ENCODE data around the gene SLC5A10. TPM values are rescaled to one million over a fixed set of nuclear protein-coding genes. Genes with fewer than 3 reads are reported as not detected.

Gene SLC5A10
- total RNA-seq, 2 donors from 2014 or later: not detected

GRCh38 chr17:18977646-18978045, 25.7 kb downstream of the SLC5A10 start:
- intact Hi-C loops (cut with DNase I): no loop called here
- no peak for DNase-seq (ENCODE audit: low spot score)

- intact Hi-C loops (cut with DNase I): no loop called here
- no peak for DNase-seq (ENCODE audit: low spot score)
Measured at GRCh38 chr17:18978050-18978449, 26.1 kb downstream of the SLC5A10 start.

- intact Hi-C loops (cut with DNase I): no loop called here
- no peak for DNase-seq (ENCODE audit: low spot score)
Measured at GRCh38 chr17:18978655-18979054, 26.7 kb downstream of the SLC5A10 start.

GRCh38 chr17:18980682-18981334, 28.8 kb downstream of the SLC5A10 start:
- intact Hi-C loops (cut with DNase I): no loop called here
- no peak for DNase-seq (ENCODE audit: low spot score)

- intact Hi-C loops (cut with DNase I): no loop called here
- DNase-seq (ENCODE audit: low spot score): no peak
Measured at GRCh38 chr17:18981335-18981641, 29.3 kb downstream of the SLC5A10 start.

- DNase-seq (ENCODE audit: low spot score): no peak
- intact Hi-C loops (cut with DNase I): no loop called here
Measured at GRCh38 chr17:18981642-18982424, 29.9 kb downstream of the SLC5A10 start.

- no peak for DNase-seq (ENCODE audit: low spot score)
- intact Hi-C loops (cut with DNase I): no loop called here
Measured at GRCh38 chr17:18984273-18985114, 32.5 kb downstream of the SLC5A10 start.

GRCh38 chr17:18985475-18985874, 33.5 kb downstream of the SLC5A10 start:
- no peak for DNase-seq (ENCODE audit: low spot score)
- intact Hi-C loops (cut with DNase I): no loop called here

- intact Hi-C loops (cut with DNase I): no loop called here
- no peak for DNase-seq (ENCODE audit: low spot score)
Measured at GRCh38 chr17:18986541-18987229, 34.7 kb downstream of the SLC5A10 start.

GRCh38 chr17:18987230-18987610, 35.3 kb downstream of the SLC5A10 start:
- no peak for DNase-seq (ENCODE audit: low spot score)
- intact Hi-C loops (cut with DNase I): no loop called here

- intact Hi-C loops (cut with DNase I): no loop called here
- DNase-seq (ENCODE audit: low spot score): no peak
Measured at GRCh38 chr17:18987862-18988545, 36.0 kb downstream of the SLC5A10 start.

- DNase-seq (ENCODE audit: low spot score): no peak
Measured at GRCh38 chr17:18988546-18989173, 36.7 kb downstream of the SLC5A10 start.

GRCh38 chr17:18990331-18990730, 38.4 kb downstream of the SLC5A10 start:
- intact Hi-C loops (cut with DNase I): loop anchor here in 1 of 2 donors (5.0 kb wide), 1 partner anchor 777 kb away; no protein-coding TSS in a partner anchor

More at GRCh38 chr17:18988546-18989173, 36.7 kb downstream of the SLC5A10 start:
- intact Hi-C loops (cut with DNase I): no loop called here

GRCh38 chr17:18991531-18992315, 39.8 kb downstream of the SLC5A10 start:
- intact Hi-C loops (cut with DNase I): loop anchor here in 1 of 2 donors (5.0 kb wide), 1 partner anchor 776 kb away; no protein-coding TSS in a partner anchor
- DNase-seq (ENCODE audit: low spot score): no peak

More at GRCh38 chr17:18990331-18990730, 38.4 kb downstream of the SLC5A10 start:
- no peak for DNase-seq (ENCODE audit: low spot score)

- DNase-seq (ENCODE audit: low spot score): no peak
- intact Hi-C loops (cut with DNase I): loop anchor here in 1 of 2 donors (5.0 kb wide), 1 partner anchor 775 kb away; no protein-coding TSS in a partner anchor
Measured at GRCh38 chr17:18992454-18993130, 40.6 kb downstream of the SLC5A10 start.

- intact Hi-C loops (cut with DNase I): loop anchor here in 1 of 2 donors (5.0 kb wide), 1 partner anchor 773 kb away; no protein-coding TSS in a partner anchor
- DNase-seq (ENCODE audit: low spot score): no peak
Measured at GRCh38 chr17:18993905-18994526, 42.1 kb downstream of the SLC5A10 start.
